Embryonic facial prominence (tissue), 1 donor: ENCODE measurements around the gene NCOA7.
"Not testable (repeated sequence)": the region's sequence is repeated elsewhere in the genome, so short reads cannot be mapped to it uniquely, and the experiment has no call there.

Experiments used
- DNase-seq: peaks from one replicate; pipeline ENCODE4 v3.0.0-alpha.2; 2016; ENCODE audit errors: extremely low spot score

NCOA7 gene

DNA sequence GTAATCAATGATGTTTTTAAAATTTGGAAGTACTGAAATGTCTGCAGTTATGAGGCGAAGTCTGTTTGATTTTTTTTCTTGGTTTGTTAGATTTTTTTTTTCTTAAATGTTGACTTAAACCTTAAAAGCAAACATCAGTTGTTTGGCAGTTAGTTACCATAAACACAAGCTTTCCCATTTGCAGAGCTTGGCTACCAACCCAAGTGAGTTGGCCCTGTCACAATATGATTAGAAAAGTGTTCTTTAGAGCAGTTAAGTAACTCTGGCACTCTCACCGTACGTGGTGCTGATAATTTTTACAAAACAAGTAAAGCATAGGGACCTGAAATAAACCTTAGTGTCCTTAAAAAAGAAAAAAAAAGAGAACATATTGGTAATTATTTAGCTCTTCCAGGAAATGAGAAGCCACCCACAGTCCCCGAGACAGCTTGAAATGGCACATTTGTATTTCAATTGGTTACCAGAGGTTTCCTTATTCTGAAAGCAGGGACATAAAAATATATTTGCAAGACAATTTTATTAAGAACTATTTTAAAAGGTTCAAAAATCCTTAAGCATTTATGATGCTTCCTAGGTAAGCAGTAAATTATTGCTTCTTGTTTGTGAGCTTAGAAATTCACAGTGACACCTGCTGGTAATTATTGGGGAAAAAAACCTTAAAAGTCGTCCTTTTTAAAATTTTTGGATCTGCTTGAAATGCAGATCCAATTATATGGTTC is 37.4 kb upstream of the NCOA7 start:
- DNase-seq: no peak

DNA sequence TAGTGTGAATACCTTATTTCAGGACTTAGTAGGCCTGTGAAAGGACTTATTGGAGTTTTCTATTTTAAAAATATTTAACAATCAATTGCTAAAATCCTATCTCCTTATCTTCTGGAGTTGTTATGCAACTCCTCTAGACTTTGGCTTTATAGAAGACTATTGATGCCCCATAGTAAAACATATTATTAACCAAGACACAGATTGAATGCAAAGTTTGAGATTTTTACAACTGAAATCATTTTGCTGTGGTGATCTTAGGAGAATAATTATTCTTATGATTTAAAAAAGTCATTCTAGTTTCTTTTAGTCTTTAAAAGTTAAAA is 36.9 kb upstream of the NCOA7 start:
- no peak for DNase-seq

DNA sequence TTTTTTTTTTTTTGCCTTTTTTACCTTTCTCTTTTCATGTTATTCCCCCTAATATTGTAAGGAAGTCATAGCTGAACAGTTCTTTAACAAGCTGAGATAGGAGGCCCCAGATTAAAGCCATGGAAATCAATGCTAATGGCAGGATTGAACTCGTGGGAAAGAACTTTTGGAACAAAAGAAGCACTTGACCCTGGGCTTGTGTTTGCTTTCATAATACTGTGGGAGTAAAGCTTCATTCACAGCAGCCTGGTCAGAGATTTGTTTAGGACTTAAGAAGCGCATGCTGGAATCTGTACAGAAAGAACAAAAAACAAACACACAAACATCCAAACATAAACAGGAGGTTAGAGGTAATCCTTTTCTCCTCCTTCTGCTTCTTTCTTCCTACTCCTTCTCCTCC is 36.2 kb upstream of the NCOA7 start:
- DNase-seq: no peak

DNA sequence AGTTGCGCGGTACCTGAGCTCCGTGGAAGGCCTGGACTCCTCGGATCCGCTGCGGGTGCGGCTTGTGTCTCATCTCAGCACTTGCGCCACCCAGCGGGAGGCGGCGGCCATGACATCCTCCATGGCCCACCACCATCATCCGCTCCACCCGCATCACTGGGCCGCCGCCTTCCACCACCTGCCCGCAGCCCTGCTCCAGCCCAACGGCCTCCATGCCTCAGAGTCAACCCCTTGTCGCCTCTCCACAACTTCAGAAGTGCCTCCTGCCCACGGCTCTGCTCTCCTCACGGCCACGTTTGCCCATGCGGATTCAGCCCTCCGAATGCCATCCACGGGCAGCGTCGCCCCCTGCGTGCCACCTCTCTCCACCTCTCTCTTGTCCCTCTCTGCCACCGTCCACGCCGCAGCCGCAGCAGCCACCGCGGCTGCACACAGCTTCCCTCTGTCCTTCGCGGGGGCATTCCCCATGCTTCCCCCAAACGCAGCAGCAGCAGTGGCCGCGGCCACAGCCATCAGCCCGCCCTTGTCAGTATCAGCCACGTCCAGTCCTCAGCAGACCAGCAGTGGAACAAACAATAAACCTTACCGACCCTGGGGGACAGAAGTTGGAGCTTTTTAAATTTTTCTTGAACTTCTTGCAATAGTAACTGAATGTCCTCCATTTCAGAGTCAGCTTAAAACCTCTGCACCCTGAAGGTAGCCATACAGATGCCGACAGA is 31.4 kb upstream of the NCOA7 start:
- no peak for DNase-seq

DNA sequence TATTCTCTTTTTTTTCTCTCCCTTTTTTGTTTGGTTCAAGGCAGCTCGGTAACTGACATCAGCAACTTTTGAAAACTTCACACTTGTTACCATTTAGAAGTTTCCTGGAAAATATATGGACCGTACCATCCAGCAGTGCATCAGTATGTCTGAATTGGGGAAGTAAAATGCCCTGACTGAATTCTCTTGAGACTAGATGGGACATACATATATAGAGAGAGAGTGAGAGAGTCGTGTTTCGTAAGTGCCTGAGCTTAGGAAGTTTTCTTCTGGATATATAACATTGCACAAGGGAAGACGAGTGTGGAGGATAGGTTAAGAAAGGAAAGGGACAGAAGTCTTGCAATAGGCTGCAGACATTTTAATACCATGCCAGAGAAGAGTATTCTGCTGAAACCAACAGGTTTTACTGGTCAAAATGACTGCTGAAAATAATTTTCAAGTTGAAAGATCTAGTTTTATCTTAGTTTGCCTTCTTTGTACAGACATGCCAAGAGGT is 30.8 kb upstream of the NCOA7 start:
- no peak for DNase-seq

DNA sequence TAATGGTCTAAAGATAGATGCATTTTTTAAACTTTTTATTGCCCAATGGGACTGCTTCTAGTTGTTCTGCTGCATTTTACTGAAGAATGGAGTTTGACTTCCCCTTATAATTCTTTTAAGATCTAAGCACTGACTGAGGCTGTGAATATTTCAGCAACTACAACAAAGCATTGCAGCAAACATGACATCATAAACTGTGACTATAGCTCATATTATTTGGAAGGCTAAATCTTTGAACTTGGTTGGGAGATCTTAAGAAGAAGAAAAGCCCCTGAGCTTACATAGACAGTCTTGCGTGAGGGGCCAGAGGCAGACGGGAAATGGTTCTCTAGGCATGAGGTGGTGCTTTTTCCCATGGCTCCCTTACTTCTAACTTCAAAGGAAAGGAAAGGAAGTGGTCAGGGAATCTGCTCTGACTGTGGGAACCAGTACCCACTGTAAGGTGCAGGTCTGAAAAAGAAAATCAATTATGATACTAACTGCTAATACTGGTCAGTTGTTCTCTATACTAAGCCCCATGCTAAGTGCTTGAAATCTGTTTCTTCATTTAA is 26.6 kb upstream of the NCOA7 start:
- DNase-seq: no peak

DNA sequence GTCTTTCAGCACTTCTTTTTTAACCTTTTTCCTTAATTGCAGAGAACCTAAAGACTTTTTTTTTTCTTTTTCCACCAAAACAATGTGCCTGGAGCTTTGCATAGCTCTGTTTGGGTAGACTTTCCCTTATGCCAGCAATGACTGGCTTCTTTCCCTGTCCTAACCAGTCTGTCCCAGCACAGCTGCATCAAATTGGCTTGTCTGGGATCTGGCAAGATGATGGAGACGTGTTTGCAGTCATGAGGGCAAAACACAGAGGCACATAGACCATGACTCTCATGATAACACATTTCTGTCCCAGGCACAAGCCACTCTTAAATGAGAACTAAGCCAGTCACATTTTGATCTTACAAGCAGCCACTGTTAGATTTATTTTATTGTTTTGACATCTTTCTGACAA is 24.8 kb upstream of the NCOA7 start:
- no peak for DNase-seq

DNA sequence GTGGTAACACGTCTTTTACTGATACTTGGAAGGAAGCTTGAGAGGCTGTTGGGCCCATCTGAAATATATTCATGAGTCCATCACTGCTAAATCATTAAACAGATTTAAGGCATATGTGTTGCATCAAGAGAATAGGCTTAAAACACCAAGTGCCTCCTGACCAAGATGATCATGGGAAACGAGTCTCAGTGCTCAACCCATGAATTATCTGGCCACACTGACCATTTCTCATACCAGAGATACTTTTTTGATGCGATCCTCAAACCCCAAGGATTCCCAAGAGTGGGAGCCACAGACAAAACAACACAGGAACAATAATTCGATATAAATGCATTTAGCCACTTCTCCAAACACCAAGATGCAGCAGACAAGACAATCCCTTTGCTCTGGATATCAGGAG is 24.1 kb upstream of the NCOA7 start:
- DNase-seq: no peak

DNA sequence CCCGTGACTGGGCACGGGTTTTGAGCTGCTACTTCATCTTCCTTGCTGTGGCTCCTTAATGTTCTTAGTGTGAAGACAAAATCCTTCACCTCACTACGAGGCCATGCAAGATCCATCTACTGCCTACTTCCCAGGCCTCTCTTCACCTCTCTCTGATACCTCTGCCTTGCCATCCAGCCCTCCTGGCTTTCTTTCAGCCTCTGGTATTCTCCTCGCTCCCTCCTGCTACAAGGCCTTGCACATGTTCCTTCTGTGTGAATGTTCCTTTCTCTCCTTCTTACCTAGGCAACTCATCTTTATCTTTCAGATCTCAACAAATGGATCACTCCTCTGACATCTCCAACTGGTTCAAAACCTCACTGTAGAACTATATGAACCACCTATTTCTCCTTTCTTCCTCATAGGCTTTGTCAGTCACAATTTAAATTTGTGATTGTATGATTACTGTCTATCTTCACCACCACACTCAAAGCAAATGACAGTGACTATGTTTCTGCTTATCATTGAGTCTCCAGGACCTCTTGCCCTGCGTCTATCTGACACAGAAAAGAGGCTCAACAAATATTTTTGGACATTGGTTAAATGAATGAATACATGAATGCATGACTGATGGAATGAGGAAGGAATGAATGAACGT is 21.5 kb upstream of the NCOA7 start:
- no peak for DNase-seq

DNA sequence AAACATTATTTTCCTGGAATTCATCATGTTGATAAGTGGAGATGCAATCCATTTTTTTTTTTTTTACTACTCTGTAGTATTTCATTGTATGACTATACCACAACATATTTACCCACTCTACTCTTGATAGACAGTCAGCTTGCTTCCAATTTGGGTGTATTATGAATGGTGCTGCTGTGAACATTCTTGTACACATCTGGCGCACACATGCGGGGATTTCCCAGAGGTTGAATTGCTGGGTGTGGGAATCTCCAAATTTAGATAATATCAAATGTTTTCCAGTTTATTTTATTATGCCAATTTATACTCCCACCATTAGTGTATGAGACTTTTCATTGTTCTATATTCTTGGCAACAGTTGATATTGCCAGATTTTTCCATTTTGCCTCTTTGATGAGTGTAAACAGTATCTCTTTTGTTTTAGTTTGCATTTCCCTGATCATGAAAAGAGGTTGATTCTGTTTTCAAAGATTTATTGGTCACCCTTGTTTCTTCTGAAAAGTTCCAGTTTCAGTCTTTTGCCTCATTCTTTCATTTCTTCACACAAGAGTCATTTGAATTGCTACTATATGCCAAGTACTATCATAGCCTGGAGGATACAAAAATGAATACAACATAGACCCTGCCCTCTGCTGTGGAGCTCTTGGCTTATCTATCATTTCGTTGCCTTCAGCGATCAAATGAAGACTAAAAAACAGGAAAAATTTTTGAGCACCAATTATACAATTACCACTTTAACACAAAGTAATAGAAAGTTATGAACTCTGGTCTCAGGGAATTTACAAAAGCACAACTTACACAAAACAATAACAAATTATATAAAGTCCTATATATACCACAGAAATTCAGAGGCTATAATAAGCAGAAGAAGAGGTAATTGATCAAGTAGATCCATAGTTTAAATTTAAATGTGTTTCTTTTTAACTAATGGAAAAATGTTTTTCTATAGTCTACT is 17.1 kb upstream of the NCOA7 start:
- no peak for DNase-seq

DNA sequence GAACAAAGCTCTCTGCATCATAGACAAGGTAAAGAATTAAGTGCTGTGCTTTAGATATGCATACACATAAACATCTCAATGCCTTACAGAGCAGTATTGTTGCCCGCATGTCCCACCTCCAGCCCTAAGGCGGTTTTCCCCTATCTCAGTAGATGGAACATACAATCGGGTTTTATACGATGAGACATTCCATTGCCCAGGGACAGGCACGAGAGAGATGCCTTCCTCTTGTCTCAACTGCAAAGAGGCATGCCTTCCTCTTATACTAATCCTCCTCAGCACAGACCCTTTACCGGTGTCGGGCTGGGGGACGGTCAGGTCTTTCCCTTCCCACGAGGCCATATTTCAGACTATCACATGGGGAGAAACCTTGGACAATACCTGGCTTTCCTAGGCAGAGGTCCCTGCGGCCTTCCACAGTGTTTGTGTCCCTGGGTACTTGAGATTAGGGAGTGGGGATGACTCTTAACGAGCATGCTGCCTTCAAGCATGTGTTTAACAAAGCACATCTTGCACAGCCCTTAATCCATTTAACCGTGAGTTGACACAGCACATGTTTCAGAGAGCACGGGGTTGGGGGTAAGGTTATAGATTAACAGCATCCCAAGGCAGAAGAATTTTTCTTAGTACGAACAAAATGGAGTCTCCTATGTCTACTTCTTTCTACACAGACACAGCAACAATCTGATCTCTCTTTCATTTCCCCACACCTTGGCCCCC is 14.5 kb upstream of the NCOA7 start:
- not testable (repeated sequence) for DNase-seq

DNA sequence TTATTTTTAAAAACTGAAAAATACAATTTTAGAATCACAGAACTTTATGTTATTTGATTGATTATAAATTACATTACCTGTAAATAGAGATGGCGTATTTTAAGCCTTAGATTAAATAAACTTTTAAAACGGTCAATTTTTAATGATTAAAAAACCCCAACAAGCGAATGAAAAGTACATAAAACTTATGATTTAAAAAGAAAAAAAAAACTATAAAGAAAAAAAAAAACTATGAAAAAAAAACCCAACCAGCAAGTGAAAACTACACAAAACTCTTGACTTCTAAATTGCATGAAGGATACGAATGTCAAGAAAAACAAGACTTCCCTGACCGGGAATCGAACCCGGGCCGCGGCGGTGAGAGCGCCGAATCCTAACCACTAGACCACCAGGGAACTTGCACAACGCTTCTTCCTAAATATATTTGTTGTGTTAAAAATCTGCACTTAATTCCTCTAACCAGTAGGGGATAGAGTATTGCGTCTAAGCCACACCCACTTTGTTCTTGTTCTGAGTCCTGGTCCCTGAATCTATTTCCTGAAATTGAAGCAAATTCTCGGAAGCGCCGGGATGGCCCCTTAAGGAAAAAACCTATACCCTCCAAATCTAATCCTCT is 10.7 kb upstream of the NCOA7 start:
- DNase-seq: peak; percentile 98

DNA sequence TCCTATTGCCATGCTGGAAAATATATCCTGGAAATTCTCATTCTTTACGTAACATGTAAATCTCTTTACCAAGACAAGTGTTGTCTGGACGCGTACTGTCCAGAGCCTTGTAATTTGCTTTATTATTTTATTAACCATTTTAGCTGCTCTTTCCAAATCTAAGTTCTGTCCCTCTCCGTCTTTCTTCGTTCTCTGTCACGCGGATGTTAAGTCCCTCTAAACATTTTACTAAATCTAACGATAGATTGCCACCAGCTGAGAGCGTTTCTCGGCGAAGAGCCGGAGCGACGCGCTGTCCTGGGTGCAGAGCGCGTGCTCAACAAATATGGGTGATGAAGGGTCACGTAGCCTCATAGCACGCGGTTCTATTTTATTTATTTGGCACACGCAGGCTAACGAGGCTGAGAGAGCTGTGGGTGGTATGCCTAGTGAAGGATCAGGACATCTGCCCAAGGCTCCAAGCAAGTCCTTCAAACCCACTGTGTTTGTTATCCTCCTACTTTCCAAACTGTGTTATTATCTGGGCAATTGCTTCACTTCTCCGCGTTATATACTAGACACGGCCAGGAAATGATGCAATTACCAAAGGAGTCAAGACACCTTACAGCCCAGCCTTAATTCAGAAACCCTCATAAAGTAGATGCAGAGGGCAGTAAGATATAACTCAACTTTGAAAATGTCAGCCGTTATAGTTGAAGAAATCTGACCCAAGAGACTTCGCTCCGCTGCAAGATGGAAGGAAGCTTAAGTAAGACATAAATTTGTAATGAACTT is 10.0 kb upstream of the NCOA7 start:
- DNase-seq: peak; percentile 34

DNA sequence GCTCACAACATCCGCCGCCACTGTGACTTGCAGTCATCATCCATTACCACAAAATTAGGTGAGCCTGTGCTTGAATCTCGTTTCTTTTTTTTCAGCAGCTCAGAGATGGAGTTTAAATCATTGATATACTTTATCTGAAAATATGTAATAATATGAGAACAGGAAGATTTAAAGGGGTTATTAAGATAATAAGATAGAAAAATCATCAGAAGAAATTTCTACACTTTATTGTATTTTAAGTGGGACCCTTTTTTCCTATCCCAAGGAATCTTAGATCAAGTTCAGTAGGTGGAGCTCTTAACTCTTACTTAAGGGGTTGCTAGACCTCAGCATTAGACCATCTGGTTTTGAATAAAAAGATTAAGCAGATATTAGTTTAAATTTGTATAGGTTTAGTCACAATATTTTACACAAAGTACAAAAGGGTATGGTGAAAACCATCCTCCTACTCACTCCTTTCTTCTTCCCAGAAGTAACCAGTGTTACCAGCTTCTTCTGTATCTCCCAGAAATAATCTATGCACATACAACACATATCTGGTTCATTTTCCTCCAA is 9.4 kb upstream of the NCOA7 start:
- no peak for DNase-seq

DNA sequence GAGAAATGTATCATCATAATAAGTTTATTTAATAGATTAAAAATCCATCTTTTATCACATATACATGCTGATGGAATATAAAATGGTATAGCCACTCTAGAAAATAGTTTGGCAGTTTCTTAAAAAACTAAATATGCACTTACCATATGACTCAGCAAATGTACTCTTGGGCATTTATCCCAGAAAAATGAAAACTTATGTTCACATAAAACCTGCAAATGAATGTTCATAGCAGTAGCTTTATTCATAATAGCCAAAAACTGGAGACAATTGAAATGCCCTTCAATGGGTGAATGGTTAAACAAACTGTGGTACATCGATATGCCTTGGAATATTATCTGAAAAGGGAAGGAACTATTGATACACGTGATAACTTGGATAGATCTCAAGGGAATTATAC is 6.4 kb upstream of the NCOA7 start:
- no peak for DNase-seq

DNA sequence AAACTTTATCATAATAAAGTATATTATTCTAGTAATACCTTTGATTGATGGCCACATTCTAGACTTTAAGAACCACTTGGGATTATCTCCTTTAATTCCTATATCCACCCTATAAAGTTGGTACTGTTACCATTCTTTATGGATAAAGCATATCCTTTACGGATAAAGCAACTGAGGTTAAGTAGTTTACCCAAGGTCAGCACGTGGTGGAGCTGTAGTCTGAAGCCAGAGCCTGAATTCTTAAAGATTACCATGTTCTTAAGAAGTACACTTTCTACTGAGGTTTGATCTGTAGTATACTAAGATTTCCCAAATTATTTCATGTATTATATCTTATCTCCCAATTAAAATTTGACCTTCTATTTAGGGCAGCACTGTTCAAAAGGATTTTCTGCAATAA is 3.0 kb upstream of the NCOA7 start:
- DNase-seq: no peak

DNA sequence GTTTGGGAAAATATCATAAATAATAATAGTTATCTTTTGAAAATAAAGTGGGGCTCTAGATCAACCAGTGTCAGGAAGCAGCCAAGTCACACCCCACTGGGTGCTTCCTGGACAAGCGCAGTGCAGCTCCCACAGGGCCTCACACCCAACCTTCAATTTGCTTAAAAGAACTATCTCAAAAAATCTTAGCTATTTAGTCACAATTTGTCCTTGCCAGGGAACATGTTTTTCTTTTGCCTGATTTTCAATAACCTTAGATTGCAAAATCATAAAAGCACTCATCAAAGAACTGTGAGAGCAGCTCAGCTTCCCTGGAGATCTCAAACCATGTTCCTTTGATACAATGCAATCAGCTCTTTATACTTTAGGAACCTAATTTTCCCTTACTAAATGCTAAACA is 1.6 kb upstream of the NCOA7 start:
- no peak for DNase-seq

DNA sequence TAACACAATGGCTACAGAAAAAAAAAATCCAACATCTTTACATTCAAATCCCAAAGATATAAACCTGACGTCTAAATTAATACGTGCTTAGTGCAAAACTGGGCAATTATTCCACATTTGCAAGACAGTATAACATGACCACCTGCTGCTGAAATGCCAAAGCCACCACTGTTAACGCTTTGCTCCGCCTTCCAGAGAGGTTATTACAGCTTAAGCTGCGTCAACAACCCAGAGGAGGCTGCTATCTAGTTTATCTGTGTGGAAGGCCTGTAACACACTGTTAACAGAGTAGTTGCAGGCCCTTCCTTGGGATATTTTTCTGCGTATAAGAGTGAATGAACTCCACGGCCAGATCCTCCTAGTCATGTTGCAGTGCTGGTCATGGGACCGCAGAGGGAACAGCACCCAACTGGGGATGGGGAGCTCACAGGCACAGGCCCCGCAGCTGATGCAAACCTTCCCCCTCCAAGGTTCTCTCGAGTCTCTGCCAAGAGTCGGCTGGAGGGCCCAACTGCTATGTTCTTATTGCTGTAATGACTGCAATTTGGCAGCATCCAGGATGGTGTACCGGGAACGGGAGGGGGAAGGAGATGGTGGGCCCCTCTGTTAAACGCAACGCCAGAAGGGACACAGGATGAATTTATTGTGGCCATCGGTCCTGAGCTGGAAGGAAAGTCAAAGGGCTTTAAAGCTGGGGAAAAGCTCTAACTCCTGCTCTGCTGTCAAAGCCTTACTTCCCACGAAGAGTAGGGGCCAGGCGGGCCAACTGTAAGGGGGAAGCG is 993 bp upstream of the NCOA7 start:
- DNase-seq: peak; percentile 20
